ENCODE measurements around the gene FLOT1.

The FLOT1 gene

GRCh38 chr6:30763618-30764489, 21.4 kb upstream of the FLOT1 start (continued):
- TF ChIP-seq, protein P1, sequence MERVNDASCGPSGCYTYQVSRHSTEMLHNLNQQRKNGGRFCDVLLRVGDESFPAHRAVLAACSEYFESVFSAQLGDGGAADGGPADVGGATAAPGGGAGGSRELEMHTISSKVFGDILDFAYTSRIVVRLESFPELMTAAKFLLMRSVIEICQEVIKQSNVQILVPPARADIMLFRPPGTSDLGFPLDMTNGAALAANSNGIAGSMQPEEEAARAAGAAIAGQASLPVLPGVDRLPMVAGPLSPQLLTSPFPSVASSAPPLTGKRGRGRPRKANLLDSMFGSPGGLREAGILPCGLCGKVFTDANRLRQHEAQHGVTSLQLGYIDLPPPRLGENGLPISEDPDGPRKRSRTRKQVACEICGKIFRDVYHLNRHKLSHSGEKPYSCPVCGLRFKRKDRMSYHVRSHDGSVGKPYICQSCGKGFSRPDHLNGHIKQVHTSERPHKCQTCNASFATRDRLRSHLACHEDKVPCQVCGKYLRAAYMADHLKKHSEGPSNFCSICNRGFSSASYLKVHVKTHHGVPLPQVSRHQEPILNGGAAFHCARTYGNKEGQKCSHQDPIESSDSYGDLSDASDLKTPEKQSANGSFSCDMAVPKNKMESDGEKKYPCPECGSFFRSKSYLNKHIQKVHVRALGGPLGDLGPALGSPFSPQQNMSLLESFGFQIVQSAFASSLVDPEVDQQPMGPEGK (tag by site-specific recombination; IDR thresholded peaks at IDR 0.05), result peak; percentile 58; the same call in 1 of the 2 replicates
- TF ChIP-seq HOXC10 (CRISPR knock-in tag; IDR thresholded peaks at IDR 0.05) (no peak), CTCF (tag by site-specific recombination; IDR thresholded peaks at IDR 0.05) (peak; percentile 58; the same call in 1 of the 2 replicates), HIC1 (tag by site-specific recombination; IDR thresholded peaks at IDR 0.05) (no peak), ZNF639 (tag by site-specific recombination; IDR thresholded peaks at IDR 0.05) (no peak), ZNF157 (tag by site-specific recombination; IDR thresholded peaks at IDR 0.05) (no peak), ZEB2 (tag by site-specific recombination; IDR thresholded peaks at IDR 0.05) (0 out of 2 replicates have a peak, but pooled peaks have one; percentile 32), ZNF211 (tag by site-specific recombination; IDR thresholded peaks at IDR 0.05; ENCODE audit: low read depth) (no peak), ZBTB20 (tag by site-specific recombination; IDR thresholded peaks at IDR 0.05) (peak; percentile 80), ZBTB8A (tag by site-specific recombination; IDR thresholded peaks at IDR 0.05) (peak; percentile 49), ZSCAN30 (tag by site-specific recombination; IDR thresholded peaks at IDR 0.05) (peak; percentile 78), ZNF791 (tag by site-specific recombination; IDR thresholded peaks at IDR 0.05) (no peak), ZNF214 (tag by site-specific recombination; IDR thresholded peaks at IDR 0.05; ENCODE audit: borderline replicate concordance) (no peak), KLF1 (tag by site-specific recombination; IDR thresholded peaks at IDR 0.05) (no peak), PRDM2 (tag by site-specific recombination; IDR thresholded peaks at IDR 0.05; ENCODE audit: borderline replicate concordance) (no peak), KLF7 (tag by site-specific recombination; IDR thresholded peaks at IDR 0.05; ENCODE audit: borderline replicate concordance) (no peak), ZNF138 (tag by site-specific recombination; IDR thresholded peaks at IDR 0.05; ENCODE audit: borderline replicate concordance) (no peak), TCF7L2 (IDR thresholded peaks at IDR 0.05; ENCODE audit: borderline replicate concordance, low read depth, low read length) (peak; percentile 94), GLI4 (tag by site-specific recombination; IDR thresholded peaks at IDR 0.05) (no peak), GLIS2 (tag by site-specific recombination; IDR thresholded peaks at IDR 0.05) (peak; percentile 55; the same call in 1 of the 2 replicates), SP3 (tag by site-specific recombination; IDR thresholded peaks at IDR 0.05) (no peak), ZNF707 (tag by site-specific recombination; IDR thresholded peaks at IDR 0.05) (no peak), ZNF274 (IDR thresholded peaks at IDR 0.05; ENCODE audit: low read length) (no peak), ZNF274 (tag by site-specific recombination; IDR thresholded peaks at IDR 0.05; ENCODE audit: borderline replicate concordance) (no peak), HOXD13 (CRISPR knock-in tag; IDR thresholded peaks at IDR 0.05; ENCODE audit: borderline replicate concordance) (peak; percentile 17; the same call in 1 of the 2 replicates), ZNF777 (tag by site-specific recombination; IDR thresholded peaks at IDR 0.05; ENCODE audit: borderline replicate concordance) (no peak)
